Activated CD4-positive, CD25-positive, alpha-beta regulatory T cell (primary cell): Measurements from ENCODE around the gene NCAPD2.
"Not testable (repeated sequence)": the region's sequence is repeated elsewhere in the genome, so short reads cannot be mapped to it uniquely, and the experiment has no call there.

Experiments used
- DNase-seq, 4 experiments: peaks; one replicate each; lab custom pipeline; 2025; lab: John Stamatoyannopoulos, UW

NCAPD2 gene

DNA sequence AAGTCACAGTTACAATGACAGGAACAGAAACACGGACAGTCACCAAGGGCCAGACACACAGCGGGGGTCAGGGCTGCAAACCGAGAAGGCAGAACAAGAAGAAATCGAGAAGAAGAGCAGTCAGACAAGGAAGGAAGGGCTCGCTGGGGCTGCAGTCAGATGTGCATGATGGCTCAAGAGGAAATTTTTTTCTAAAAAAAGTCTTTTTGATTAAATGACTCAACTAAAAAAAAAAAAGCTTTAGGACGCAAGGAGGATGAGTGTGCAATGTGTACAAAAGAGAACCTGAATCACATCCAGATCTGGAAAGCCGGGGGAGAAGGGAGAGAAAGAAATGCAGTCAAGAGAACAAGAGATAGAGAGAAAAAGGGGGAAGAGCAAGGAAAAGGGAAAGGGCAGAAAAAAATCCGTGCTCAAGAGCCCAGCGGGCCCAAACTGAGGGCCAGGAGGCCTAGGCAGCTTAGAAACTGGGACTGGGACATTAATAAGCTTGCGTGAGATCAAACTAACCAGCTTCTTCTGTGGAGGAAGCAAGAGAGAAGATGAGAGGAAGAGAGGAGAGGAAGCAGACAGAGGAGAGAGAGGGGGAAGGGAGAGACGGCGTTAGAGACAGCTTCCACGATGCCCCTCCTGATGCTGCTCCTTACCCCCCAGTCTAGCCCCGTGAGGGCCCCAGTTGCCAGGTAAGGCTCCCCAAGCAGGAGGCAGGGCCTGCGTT lies 55.2 kb downstream of the NCAPD2 start:
- no peak for DNase-seq

DNA sequence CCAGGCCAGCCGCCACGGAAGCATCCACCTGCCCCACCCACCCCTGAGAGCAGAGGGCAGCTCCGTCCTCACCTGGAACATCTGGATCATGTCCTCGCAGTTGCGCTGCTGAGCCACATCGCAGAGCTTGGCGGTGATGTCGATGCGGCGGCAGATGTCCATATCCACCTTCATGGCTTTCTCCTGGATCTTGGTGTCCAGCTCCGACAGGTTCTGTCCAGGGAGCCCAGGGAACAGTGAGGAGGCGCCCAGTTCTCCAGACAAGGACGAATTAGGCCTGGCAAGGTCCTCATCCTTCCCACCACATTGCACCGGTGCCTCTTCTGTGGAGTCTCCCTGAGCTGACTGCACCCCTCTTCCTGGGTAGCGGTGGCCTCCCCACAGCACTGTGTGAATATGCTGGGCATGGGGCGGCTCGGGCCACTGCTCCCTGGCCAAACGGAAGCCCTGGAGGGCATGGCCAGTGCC lies 55.8 kb downstream of the NCAPD2 start:
- DNase-seq: no peak

- no peak for DNase-seq
Observed at GRCh38 chr12:6550294-6551062, 56.6 kb downstream of the NCAPD2 start.

- no peak for DNase-seq
Observed at GRCh38 chr12:6551063-6551461, 57.2 kb downstream of the NCAPD2 start.

DNA sequence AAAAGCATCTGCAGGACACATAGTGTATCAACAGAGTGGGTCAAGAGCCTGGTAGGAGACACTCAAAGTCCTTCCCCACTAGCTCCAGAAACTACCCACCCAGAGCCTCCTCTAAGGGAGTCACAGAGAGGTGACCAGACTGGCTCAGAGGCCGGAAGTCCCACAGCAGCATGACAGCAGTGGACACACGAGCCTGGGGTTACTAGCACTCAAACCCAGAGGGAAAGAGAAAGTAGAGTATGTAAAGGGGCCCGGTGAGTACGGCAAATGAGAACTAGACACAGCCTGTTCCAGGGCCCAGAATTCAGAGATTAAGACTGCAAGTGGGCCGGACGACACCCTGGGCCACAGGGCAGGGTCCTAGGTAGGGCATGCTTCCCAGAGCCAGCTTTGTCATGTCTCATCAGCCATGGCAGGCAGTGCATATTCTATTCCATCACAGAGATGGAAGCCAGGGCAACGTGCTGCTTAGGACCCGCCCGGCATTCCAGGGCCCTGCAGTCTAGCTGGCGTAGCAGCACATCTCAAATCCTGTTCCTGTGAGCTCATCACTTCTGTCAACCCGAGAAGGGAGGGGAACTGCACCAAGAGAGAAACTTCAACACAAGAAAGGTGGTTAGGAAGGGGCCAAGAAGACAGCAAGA lies 57.7 kb downstream of the NCAPD2 start:
- DNase-seq: no peak

DNA sequence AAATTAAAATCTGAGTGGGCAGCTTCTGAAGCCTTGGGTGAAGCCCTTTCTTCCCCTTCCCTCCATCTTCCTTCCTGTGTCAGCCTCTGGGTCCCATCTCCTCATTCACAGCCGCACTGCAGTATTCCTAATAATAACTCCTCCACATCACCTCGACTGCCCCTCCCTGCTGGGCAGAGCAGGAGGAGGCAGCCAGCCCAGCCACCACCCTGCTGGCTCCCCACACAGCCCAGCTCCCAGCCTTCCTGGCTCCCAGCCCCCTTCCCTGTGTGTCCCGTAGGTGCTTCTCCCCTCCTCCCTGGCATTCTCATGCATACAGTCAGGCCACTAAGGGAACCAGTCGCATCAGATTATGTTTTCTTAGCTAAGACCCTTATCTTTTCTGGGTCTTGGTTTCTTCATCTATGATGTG lies 58.2 kb downstream of the NCAPD2 start:
- DNase-seq: no peak

DNA sequence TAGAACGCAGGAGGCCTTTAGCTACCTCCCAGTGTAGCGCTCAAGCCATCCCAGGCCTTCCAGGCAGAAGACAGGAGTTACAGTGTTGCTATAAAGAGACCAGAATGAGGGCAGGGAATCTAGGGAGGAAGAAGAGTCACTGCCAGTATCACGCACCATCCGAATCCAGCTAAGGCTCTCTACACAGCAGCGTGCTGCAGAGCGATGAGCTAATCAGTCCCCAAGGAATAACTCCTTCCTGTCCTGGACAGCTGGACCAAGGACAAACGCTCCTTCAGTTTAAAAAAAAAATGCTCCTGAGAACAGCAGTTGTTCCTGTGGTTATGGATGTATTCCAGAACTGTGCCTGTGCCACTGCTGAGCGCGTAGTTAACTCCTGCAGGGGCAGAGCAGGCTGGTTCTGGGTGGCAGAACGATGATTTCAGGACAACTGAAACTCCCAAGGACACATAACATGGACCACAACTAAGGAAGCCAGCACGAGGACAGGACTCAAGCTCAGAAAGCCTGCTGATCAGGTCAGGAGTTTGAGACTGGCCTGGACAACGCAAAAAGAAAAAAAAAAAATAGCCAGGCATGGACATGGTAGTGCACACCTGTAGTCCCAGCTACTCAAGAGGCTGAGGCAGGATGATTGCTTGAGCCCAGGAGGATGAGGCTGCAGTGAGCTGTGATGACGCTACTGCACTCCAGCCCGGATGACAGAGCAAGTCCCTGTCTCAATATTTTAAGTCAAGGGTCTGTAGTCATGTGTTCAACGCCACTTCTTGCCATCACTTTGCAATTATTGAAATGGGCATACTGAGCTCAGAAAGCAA lies 59.4 kb downstream of the NCAPD2 start:
- DNase-seq: no peak

DNA sequence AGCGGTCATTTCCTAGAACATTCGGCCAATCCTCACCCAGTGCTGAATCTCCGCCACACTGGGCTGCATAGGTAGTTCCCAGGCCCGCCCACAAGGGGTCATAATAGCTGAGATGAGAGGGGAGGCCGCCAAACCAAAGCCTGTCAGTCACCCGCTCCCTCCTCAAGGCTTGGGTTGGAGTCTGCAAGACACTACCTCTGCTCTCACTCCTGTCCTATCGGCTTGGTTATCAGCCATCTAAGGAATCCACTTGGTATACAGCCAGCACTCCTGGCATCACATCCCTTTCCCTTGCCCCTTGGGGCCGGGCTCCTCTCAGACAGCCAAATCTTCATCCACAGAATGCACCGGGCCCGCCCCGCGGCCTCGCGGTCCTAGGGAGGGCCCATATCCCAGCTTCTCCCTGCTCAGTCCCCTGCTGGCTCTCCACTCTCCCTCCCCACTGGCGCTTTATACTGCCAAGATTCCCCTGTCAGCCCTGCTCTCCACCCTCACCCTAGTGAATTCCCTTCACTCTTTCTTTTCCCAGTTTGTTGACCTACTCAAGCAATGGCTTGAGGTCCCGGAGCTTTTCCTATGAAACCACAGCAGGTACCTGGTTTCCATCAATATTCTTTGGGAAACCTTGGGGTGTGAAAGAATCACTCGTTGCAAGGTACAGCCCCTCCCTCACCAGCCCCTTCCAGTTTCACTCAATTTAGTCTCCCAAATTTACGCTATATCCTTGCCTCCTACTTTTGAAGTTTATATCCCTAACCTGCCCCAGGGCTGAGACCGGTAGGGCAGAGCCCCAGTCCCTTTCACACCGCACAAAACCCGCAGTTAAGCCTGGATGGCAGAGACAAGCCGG lies 60.5 kb downstream of the NCAPD2 start:
- DNase-seq: peak; percentile 56 to 65 (median 60)

- no peak for DNase-seq
Observed at GRCh38 chr12:6555018-6555691, 61.3 kb downstream of the NCAPD2 start.

GRCh38 chr12:6556496-6556817 lies 62.6 kb downstream of the NCAPD2 start:
- not testable (repeated sequence) for DNase-seq

DNA sequence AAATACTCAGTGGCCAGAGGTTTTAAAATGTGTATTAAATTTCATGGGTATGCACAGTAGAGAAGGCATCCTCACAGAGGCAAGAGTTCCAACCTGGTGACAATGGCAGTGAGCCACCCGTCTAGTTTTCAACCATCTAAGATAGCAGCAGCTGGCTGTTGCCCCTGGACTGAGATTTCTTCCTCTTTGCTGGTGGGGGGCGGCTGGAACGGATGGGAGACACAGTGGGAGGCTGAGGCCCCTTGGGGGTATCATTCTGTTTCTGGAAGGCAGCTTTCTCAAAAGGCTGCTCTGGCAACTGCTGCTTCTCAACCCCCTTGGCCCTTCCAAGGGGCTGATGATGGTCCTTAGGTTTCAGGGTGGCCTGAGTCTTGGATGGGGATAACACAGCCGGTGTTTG lies 63.0 kb downstream of the NCAPD2 start:
- DNase-seq: no peak

- DNase-seq: not testable (repeated sequence)
Observed at GRCh38 chr12:6558014-6558760, 64.3 kb downstream of the NCAPD2 start.

DNA sequence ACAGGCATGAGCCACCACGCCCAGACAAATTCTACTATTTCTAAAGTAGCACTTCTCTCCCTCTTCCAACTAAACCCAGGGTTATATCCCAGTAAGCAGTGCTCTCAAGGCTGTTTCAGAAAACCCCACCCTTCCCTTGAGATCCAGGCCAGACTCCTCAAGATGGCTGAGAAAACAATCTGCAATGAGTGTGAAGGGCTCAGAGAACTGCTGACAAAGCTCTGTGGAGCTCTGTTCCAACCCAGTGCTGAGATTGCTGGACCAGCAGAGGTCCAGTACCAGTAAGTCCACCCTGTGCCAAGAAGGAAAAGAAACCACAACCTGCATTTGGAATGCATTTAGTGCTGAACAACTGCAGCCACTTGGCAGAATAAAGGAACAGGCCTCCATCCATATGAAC lies 65.6 kb downstream of the NCAPD2 start:
- no peak for DNase-seq

DNA sequence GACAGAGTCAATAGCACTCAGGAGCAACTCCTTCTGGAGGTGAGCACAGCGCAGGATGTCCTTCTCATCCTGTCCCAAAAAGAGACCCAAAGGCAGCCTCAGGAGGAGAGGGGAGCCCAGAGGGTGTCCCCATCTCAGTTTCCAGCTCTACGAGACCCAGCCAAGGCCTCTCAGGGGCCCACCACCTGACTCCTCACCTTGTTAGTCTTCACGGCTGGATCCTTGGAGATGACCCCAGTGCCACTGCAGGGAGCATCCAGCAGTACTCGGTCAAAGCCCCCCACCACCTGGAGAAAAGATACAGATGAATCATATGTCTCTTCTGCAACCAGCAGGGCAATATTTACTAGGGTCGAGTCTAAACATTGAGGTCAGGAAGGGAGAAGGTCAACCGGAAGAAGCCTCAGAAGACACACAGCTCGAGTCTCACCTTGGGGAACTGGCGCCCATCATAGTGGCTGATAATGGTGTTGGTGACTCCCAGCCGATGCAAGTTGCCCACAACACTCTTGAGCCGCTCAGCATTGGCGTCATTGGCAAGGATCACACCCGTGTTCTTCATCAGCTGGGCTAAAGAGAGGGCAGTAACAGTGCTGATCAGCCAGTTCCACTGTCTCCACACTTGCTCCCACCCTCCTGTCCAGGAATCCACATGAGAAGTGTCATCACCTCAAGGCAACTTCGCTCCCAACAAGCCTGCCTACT lies 66.8 kb downstream of the NCAPD2 start:
- DNase-seq: no peak

DNA sequence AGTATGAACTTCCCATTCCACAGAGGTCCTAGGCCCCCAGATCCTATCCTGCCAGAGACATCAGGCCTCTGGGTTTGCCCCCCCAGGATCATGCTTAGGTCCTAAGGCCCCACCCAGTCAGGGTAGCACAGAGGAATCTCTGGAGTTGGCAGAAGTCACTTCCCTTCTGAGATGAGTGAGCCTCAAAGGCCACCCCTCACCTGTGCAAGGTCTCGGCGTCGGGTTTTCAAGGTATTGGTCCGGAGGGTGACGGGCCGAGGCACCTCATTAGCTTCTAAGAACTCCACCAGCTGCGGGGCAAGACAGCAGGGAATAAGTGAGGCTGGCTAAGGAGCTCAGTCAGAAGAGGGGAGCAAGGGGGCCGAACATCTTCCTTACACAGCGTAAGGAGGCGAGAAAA lies 69.0 kb downstream of the NCAPD2 start:
- DNase-seq: no peak

- peak; percentile 28 to 60 (median 40) for DNase-seq
Observed at GRCh38 chr12:6563448-6564050, 69.6 kb downstream of the NCAPD2 start.

GRCh38 chr12:6567112-6567670 lies 73.3 kb downstream of the NCAPD2 start:
- no peak for DNase-seq

GRCh38 chr12:6569312-6569711 lies 75.4 kb downstream of the NCAPD2 start:
- DNase-seq: no peak

DNA sequence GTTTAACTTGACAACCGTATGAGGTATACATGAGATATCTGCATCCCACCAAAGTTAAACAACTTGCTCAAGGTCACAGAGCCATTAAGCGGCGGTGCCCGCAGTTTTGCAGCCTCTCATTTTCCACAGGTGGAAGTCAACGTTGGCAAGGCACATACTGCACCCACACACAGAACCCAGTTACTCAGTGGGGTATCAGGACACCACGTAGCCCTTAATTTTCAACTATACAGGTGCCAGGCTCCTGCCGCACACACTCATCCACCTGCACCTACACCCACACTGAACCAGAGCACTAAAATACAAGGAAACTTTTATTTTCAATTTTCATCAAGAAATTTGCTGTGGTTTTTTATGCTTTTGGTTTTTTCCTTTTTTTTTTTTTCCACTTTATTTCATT lies 75.9 kb downstream of the NCAPD2 start:
- DNase-seq: no peak
